Measurements from ENCODE around the gene GRK4.
"Not testable (repeated sequence)": the region's sequence is repeated elsewhere in the genome, so short reads cannot be mapped to it uniquely, and the experiment has no call there.

The GRK4 gene

GRCh38 chr4:3043282-3044020 lies 80.1 kb downstream of the GRK4 start:
- DNase-seq = no peak

DNA sequence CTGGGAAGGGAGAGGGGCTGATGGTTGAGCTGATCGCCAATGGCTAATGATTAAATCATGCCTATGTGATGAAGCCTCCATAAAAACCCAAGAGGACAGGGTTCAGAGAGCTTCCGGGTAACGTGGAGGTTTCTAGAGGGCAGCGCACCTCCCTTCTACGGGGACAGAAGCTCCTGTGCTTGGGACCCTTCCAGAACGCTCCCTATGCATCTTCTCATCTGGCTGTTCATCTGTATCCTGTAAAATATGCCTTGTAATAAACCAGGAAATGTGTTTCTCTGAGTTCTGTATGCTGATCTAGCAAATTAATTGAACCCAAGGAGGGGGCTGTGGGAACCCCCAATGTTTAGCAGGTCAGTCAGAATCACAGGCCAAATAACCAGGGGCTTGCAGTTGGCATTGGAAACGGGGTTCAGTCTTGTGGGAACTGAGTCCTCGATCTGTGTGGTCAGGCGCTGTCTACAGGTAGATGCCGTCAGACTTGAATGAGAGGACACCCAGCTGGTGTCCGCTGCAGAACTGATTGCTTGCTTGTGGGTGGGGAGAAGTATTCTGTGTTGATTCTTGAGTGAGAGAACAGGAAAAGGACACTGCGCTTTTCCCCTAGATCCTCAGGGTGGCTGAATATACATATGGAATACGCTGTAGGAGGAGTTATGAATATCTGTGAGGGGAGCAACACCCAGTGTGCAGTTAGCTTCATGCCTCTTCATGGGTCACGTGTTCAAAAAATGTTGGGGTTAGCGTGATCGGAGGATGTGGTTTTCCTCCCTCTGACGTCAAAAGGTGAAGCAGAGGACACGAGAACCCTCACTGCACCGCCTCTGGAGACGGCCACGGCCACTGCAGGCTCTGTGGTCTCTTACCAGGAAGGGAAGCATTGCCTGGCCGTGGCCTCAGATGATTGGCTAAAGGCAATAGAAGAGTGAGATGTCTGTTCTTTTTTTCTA lies 81.8 kb downstream of the GRK4 start:
- peak; percentile 55 for DNase-seq

- no peak for DNase-seq
Observed at GRCh38 chr4:3046162-3046561, 82.8 kb downstream of the GRK4 start.

- DNase-seq = no peak
Observed at GRCh38 chr4:3046623-3047022, 83.3 kb downstream of the GRK4 start.

GRCh38 chr4:3047464-3048286 lies 84.3 kb downstream of the GRK4 start:
- peak; percentile 82 for DNase-seq

- not testable (repeated sequence) for DNase-seq
Observed at GRCh38 chr4:3051141-3051897, 87.9 kb downstream of the GRK4 start.

GRCh38 chr4:3054169-3054759 lies 90.9 kb downstream of the GRK4 start:
- no peak for DNase-seq

- DNase-seq = no peak
Observed at GRCh38 chr4:3059943-3060342, 96.6 kb downstream of the GRK4 start.

DNA sequence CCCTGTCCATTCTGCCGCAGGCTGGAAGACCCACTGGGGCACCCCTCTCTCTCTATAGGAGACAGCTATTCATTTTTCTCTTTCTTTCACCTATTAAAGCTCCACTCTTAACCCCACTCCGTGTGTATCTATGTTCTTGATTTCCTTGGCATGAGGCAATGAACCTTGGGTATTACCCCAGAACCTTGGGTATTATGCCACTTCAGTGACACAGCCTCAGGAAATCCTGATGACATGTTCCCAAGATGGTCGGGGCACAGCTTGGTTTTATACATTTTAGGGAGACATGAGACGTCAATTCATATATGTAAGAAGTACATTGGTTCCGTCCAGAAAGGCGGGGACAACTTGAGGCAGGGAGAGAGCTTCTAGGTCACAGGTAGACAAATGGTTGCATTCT lies 97.6 kb downstream of the GRK4 start:
- no peak for DNase-seq

DNA sequence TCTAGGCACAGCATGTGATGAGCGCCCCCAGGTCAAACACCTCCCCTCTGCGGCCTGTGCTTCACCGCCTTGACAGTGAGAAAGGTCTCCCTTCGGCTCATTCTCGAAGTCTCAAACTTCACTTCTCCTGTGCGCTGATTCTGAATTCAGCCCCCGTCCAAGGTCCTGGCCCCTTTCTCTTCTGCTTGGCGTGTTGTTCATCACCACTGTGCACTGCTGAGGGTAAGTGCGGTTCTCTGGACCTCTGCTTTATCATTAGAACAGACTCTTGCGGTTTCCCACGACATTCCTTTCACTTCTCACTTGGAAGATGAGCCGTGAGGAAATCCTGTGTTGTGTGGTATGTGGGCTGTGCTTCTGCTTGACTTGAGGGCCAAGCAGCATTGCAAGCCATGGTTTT lies 99.1 kb downstream of the GRK4 start:
- no peak for DNase-seq

- no peak for DNase-seq
Observed at GRCh38 chr4:3065551-3065950, 102.2 kb downstream of the GRK4 start.

GRCh38 chr4:3066836-3067400 lies 103.5 kb downstream of the GRK4 start:
- no peak for DNase-seq

GRCh38 chr4:3067473-3068001 lies 104.2 kb downstream of the GRK4 start:
- DNase-seq = no peak

DNA sequence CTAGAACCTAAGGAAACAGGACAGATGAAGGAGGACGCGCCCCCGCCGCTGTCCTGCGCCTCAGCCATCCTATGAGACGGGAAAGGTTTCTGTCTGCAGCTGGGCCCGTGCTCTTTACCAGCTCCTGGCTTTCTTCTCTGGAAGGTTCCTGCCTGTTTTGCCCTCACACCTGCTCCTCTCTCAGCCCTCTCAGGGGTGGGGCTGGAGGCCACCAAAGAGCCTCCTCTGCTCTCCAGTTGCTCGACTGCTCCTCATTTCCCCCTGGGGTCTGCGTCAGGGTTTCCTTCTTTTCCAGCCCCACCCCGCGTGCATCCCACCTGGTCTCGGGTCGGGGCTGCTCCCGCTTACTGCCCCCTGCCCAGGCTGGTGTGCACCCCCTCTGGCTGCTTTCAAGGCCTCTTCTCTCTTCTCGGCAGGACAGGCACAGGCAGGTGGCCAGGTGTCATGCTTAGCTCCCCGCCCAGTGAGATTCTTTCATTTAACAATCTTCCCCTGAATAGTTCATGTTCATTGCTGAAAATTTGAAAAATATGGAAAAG lies 106.4 kb downstream of the GRK4 start:
- DNase-seq = no peak

DNA sequence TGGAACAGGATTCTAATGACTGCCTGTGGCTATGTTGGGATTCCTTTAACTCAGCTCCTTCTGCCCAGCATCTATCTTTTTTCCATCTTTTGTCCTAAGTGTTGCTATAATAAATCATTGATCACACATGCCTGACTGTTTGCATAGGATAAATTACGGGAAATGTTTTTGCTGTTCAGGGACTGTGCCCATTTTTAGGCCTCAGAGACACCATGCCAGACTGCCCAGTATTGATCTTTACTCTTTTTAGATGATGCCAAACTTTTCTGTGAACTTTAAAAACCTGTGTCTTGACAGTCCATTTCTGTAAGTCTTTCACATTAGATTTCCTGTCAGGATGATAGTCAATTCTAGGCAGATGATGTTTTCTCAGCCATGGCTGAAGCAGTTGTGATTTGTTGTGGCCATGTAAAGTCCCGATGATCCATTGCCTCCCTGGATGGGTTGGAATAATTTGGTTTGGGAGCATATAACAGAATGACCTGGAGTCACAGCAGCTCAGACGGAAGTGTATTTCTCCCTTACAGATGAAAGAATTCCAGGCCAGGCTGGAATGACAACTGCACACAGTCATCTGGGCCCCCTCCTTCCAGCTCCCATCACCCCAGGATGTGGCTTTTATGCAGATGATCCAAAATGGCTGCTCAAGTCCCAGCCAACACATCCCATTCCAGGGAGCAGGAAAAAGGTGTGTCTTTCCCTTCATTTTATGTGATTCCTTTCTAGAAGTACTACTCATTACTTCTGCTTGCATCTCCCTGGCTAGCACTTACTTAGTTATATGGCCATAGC lies 107.5 kb downstream of the GRK4 start:
- DNase-seq = no peak

DNA sequence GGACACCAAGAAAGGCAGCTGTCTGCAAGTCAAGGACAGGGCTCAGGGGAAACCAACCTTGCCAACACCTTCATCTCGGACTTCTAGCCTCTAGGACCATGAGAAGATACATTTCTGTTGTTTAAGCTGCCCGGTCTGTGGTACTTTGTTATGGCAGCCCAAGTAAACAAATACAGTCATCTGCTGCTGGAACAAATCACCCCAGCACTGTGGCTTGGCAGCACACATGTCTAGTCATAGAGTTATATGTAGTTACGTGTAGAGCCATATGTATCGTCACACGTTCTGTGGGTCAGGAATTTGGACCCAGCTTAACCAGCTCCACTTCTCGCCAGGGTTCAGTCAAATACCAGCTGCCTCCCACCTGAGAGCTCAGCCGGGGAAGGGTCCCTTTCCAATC lies 108.4 kb downstream of the GRK4 start:
- no peak for DNase-seq

DNA sequence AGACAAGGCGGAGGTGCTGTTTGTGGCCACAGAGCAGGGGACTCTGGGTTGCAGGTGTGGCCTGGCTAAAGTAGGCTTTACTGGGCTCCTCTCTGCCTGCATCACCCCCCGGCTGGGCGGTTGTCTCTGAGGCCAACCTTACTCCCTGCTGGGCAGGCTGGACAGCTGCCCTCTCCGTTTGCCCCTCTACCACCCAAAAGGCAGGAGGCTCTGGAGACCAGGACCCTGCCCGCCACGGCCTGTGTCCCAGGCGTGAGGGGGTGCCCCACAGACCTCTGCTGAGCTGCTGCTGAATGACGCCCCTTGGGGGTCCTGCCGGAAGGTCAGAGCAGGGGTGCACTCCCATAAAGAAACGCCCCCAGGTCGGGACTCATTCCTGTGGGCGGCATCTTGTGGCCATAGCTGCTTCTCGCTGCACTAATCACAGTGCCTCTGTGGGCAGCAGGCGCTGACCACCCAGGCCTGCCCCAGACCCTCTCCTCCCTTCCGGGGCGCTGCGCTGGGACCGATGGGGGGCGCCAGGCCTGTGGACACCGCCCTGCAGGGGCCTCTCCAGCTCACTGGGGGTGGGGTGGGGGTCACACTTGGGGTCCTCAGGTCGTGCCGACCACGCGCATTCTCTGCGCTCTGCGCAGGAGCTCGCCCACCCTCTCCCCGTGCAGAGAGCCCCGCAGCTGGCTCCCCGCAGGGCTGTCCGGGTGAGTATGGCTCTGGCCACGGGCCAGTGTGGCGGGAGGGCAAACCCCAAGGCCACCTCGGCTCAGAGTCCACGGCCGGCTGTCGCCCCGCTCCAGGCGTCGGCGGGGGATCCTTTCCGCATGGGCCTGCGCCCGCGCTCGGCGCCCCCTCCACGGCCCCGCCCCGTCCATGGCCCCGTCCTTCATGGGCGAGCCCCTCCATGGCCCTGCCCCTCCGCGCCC lies 110.0 kb downstream of the GRK4 start:
- DNase-seq = no peak

- DNase-seq = peak; percentile 97
Observed at GRCh38 chr4:3074078-3074845, 110.9 kb downstream of the GRK4 start, which contains the start of the genes HTT and HTT-AS. TSS of gene HTT (plus strand) at chr4:3074681. CDS start at chr4:3074826, 145 bp downstream. TSS of gene HTT-AS (minus strand) at chr4:3074538.
